Activated T-cell treated with anti-CD3 and anti-CD28 coated beads, Interleukin-2, amount 50 U/mL, for 24 hours (primary cell): ENCODE data around the gene C19orf53.
"Not testable (repeated sequence)": the region's sequence is repeated elsewhere in the genome, so short reads cannot be mapped to it uniquely, and the experiment has no call there.

Experiments used
- DNase-seq: peaks from one replicate; pipeline ENCODE4 v3.0.0-alpha.2; 2020
- H3K27ac Mint-ChIP-seq: 2 replicates; pipeline ENCODE4 v1.8.0; 2020; ENCODE audit warnings: mild to moderate bottlenecking, mixed read lengths
- H3K27me3 Mint-ChIP-seq: 2 replicates; pipeline ENCODE4 v1.8.0; 2020; ENCODE audit warnings: mixed read lengths
- H3K36me3 Mint-ChIP-seq: 2 replicates; pipeline ENCODE4 v1.8.0; 2020; ENCODE audit warnings: low read depth, mixed read lengths
- H3K4me1 Mint-ChIP-seq: 2 replicates; pipeline ENCODE4 v1.8.0; 2020; ENCODE audit warnings: low read depth, mixed read lengths
- H3K4me3 Mint-ChIP-seq: 2 replicates; pipeline ENCODE4 v1.8.0; 2020; ENCODE audit warnings: mild to moderate bottlenecking, moderate library complexity, mixed read lengths
- H3K9me3 Mint-ChIP-seq: 2 replicates; pipeline ENCODE4 v1.8.0; 2020; ENCODE audit warnings: mixed read lengths

Gene C19orf53

GRCh38 chr19:13753622-13754021 is 20.6 kb upstream of the C19orf53 start:
- H3K36me3 Mint-ChIP-seq, result peaks cover 79% of the 10 kb centered on the region
- H3K4me1 Mint-ChIP-seq, result peaks cover 20% of the 10 kb centered on the region
- H3K9me3 Mint-ChIP-seq, H3K27me3 Mint-ChIP-seq, DNase-seq, H3K4me3 Mint-ChIP-seq: not testable (repeated sequence)
- H3K27ac Mint-ChIP-seq, result peak overlapping the region; percentile 83

GRCh38 chr19:13756210-13756609 is 18.0 kb upstream of the C19orf53 start:
- no peak overlapping the region for H3K27ac Mint-ChIP-seq
- no peak for DNase-seq

GRCh38 chr19:13757805-13758772 is 16.2 kb upstream of the C19orf53 start:
- H3K27me3 Mint-ChIP-seq, result no peaks in the 10 kb centered on the region
- H3K36me3 Mint-ChIP-seq, result peaks cover 89% of the 10 kb centered on the region
- H3K27ac Mint-ChIP-seq, result no peak overlapping the region
- DNase-seq, result no peak
- peaks cover 5% of the 10 kb centered on the region for H3K4me1 Mint-ChIP-seq
- H3K4me3 Mint-ChIP-seq, result no peak overlapping the region
- H3K9me3 Mint-ChIP-seq, result no peaks in the 10 kb centered on the region

More at GRCh38 chr19:13756210-13756609, 18.0 kb upstream of the C19orf53 start:
- no peak overlapping the region for H3K4me3 Mint-ChIP-seq
- H3K4me1 Mint-ChIP-seq, result peaks cover 5% of the 10 kb centered on the region
- no peaks in the 10 kb centered on the region for H3K9me3 Mint-ChIP-seq
- no peaks in the 10 kb centered on the region for H3K27me3 Mint-ChIP-seq
- peaks cover 91% of the 10 kb centered on the region for H3K36me3 Mint-ChIP-seq

- Mint-ChIP-seq H3K9me3 (no peaks in the 10 kb centered on the region), H3K27me3 (no peaks in the 10 kb centered on the region), H3K36me3 (peaks cover 90% of the 10 kb centered on the region), H3K27ac (no peak overlapping the region), H3K4me1 (peaks cover 5% of the 10 kb centered on the region), H3K4me3 (no peak overlapping the region)
- DNase-seq, result no peak
Observed at GRCh38 chr19:13758795-13759194, 15.5 kb upstream of the C19orf53 start.

GRCh38 chr19:13761423-13761822 is 12.8 kb upstream of the C19orf53 start:
- no peak overlapping the region for H3K4me3 Mint-ChIP-seq

GRCh38 chr19:13762635-13763235 is 11.5 kb upstream of the C19orf53 start:
- H3K4me1 Mint-ChIP-seq, result peaks cover 20% of the 10 kb centered on the region
- H3K27me3 Mint-ChIP-seq, result no peaks in the 10 kb centered on the region
- no peak overlapping the region for H3K4me3 Mint-ChIP-seq
- peaks cover 76% of the 10 kb centered on the region for H3K36me3 Mint-ChIP-seq
- H3K9me3 Mint-ChIP-seq, result no peaks in the 10 kb centered on the region
- H3K27ac Mint-ChIP-seq, result no peak overlapping the region
- no peak for DNase-seq

More at GRCh38 chr19:13761423-13761822, 12.8 kb upstream of the C19orf53 start:
- H3K9me3 Mint-ChIP-seq, result no peaks in the 10 kb centered on the region
- H3K27ac Mint-ChIP-seq, result no peak overlapping the region
- H3K27me3 Mint-ChIP-seq, result no peaks in the 10 kb centered on the region
- no peak for DNase-seq
- peaks cover 84% of the 10 kb centered on the region for H3K36me3 Mint-ChIP-seq
- H3K4me1 Mint-ChIP-seq, result peaks cover 20% of the 10 kb centered on the region

- H3K4me1 Mint-ChIP-seq, result peaks cover 20% of the 10 kb centered on the region
- H3K4me3 Mint-ChIP-seq, result peak overlapping the region; percentile 90
- H3K9me3 Mint-ChIP-seq, result no peaks in the 10 kb centered on the region
- DNase-seq, result no peak
- H3K27me3 Mint-ChIP-seq, result no peaks in the 10 kb centered on the region
- peaks cover 76% of the 10 kb centered on the region for H3K36me3 Mint-ChIP-seq
- H3K27ac Mint-ChIP-seq, result peak overlapping the region; percentile 95
Observed at GRCh38 chr19:13763265-13763664, 11.0 kb upstream of the C19orf53 start.

- Mint-ChIP-seq H3K4me1 (peaks cover 20% of the 10 kb centered on the region), H3K27ac (peak within 1 kb of the TSS; percentile 95), H3K36me3 (peaks cover 76% of the 10 kb centered on the region), H3K4me3 (peak within 1 kb of the TSS; percentile 90), H3K9me3 (no peaks in the 10 kb centered on the region), H3K27me3 (no peaks in the 10 kb centered on the region)
- DNase-seq, result peak; percentile 87
Observed at GRCh38 chr19:13764101-13764807, 10.0 kb upstream of the C19orf53 start, which contains the start of gene MRI1. Gene MRI1, plus strand, starts transcription at chr19:13764522. Its CDS starts 67 bp downstream, at chr19:13764589.

GRCh38 chr19:13764821-13765394 is 9.3 kb upstream of the C19orf53 start:
- Mint-ChIP-seq H3K27me3 (no peaks in the 10 kb centered on the region), H3K9me3 (no peaks in the 10 kb centered on the region), H3K36me3 (peaks cover 78% of the 10 kb centered on the region), H3K4me1 (peaks cover 20% of the 10 kb centered on the region), H3K27ac (peak overlapping the region; percentile 89), H3K4me3 (peak overlapping the region; percentile 90)
- peak; percentile 65 for DNase-seq

- DNase-seq, result no peak
- Mint-ChIP-seq H3K27ac (peak overlapping the region; percentile 89), H3K4me1 (peaks cover 20% of the 10 kb centered on the region), H3K4me3 (peak overlapping the region; percentile 90), H3K36me3 (peaks cover 78% of the 10 kb centered on the region), H3K9me3 (no peaks in the 10 kb centered on the region), H3K27me3 (no peaks in the 10 kb centered on the region)
Observed at GRCh38 chr19:13765395-13766094, 8.7 kb upstream of the C19orf53 start.

- H3K9me3 Mint-ChIP-seq, result no peaks in the 10 kb centered on the region
- peaks cover 77% of the 10 kb centered on the region for H3K36me3 Mint-ChIP-seq
- peak overlapping the region; percentile 89 for H3K27ac Mint-ChIP-seq
- peak overlapping the region; percentile 90 for H3K4me3 Mint-ChIP-seq
- H3K4me1 Mint-ChIP-seq, result peaks cover 20% of the 10 kb centered on the region
- DNase-seq, result no peak
- no peaks in the 10 kb centered on the region for H3K27me3 Mint-ChIP-seq
Observed at GRCh38 chr19:13766095-13766481, 8.2 kb upstream of the C19orf53 start.

- peaks cover 15% of the 10 kb centered on the region for H3K4me1 Mint-ChIP-seq
- H3K36me3 Mint-ChIP-seq, result peaks cover 67% of the 10 kb centered on the region
- H3K27ac Mint-ChIP-seq, result no peak overlapping the region
- DNase-seq, result no peak
- H3K4me3 Mint-ChIP-seq, result no peak overlapping the region
- no peaks in the 10 kb centered on the region for H3K27me3 Mint-ChIP-seq
- H3K9me3 Mint-ChIP-seq, result no peaks in the 10 kb centered on the region
Observed at GRCh38 chr19:13768510-13768909, 5.7 kb upstream of the C19orf53 start.

- peaks cover 15% of the 10 kb centered on the region for H3K4me1 Mint-ChIP-seq
- no peak overlapping the region for H3K4me3 Mint-ChIP-seq
Observed at GRCh38 chr19:13770013-13770635, 4.1 kb upstream of the C19orf53 start.

More at GRCh38 chr19:13770013-13770635, 4.1 kb upstream of the C19orf53 start:
- DNase-seq, result no peak
- H3K36me3 Mint-ChIP-seq, result peaks cover 71% of the 10 kb centered on the region
- H3K9me3 Mint-ChIP-seq, result no peaks in the 10 kb centered on the region
- peak overlapping the region; percentile 20 for H3K27ac Mint-ChIP-seq
- H3K27me3 Mint-ChIP-seq, result no peaks in the 10 kb centered on the region
